Liver (tissue), 9 donors: ENCODE data around the gene LRRC7. TPM values are rescaled to one million over a fixed set of nuclear protein-coding genes. Genes with fewer than 3 reads are reported as not detected.
"Not testable (repeated sequence)": the region's sequence is repeated elsewhere in the genome, so short reads cannot be mapped to it uniquely, and the experiment has no call there.

Experiments used
- DNase-seq: peaks from one replicate; pipeline ENCODE4 v3.0.0-alpha.2; 2017; ENCODE audit warnings: low spot score
- H3K27ac ChIP-seq, 2 donors: one replicate each; pipeline ENCODE4 v1.7.0; 2013; ENCODE audit warnings: inconsistent platforms in 2 of 2, low read length in 2 of 2, control low read depth in 1 of 2, low read depth in 1 of 2, mild to moderate bottlenecking in 1 of 2
- H3K27me3 ChIP-seq, 4 donors: one replicate each; pipeline versions ENCODE4 v1.6.1 to v1.7.0; 2013; ENCODE audit warnings: low read length in 3 of 4, inconsistent platforms in 1 of 4, mild to moderate bottlenecking in 1 of 4, moderate library complexity in 1 of 4; ENCODE audit not compliant: control insufficient read depth in 4 of 4, insufficient read depth in 4 of 4
- H3K36me3 ChIP-seq, 4 donors: one replicate each; pipeline versions ENCODE4 v1.6.1 to v1.7.0; 2013; ENCODE audit warnings: low read length in 3 of 4, mild to moderate bottlenecking in 3 of 4, low read depth in 1 of 4, moderate library complexity in 1 of 4; ENCODE audit not compliant: control insufficient read depth in 4 of 4, insufficient read depth in 3 of 4
- H3K4me1 ChIP-seq, 4 donors: one replicate each; pipeline versions ENCODE4 v1.6.1 to v1.7.0; 2013; ENCODE audit warnings: low read length in 3 of 4, mild to moderate bottlenecking in 3 of 4, moderate library complexity in 1 of 4; ENCODE audit not compliant: control insufficient read depth in 4 of 4, insufficient read depth in 4 of 4
- H3K4me3 ChIP-seq, 3 donors: one replicate each; pipeline versions ENCODE4 v1.6.1 to v1.7.0; 2013; ENCODE audit warnings: low read length in 3 of 3, control low read depth in 1 of 3, low read depth in 1 of 3, mild to moderate bottlenecking in 1 of 3
- H3K9ac ChIP-seq, 2 donors: one replicate each; pipeline ENCODE4 v1.7.0; 2013; ENCODE audit warnings: low read length in 2 of 2, mild to moderate bottlenecking in 2 of 2, moderate library complexity in 2 of 2, control low read depth in 1 of 2, low read depth in 1 of 2
- H3K9me3 ChIP-seq, 4 donors: one replicate each; pipeline versions ENCODE4 v1.6.1 to v1.7.0; 2013; ENCODE audit warnings: low read length in 3 of 4; ENCODE audit not compliant: control insufficient read depth in 4 of 4
- EGR1 ChIP-seq, 2 donors: IDR thresholded peaks; 2 replicates each; pipeline ENCODE4 v1.6.1; 2016 to 2018; ENCODE audit warnings: antibody characterized with exemption in 2 of 2, low read depth in 2 of 2
- FOXA1 ChIP-seq: IDR thresholded peaks from 2 replicates; pipeline ENCODE4 v1.6.1; 2016; ENCODE audit warnings: antibody characterized with exemption
- FOXA2 ChIP-seq: IDR thresholded peaks from 2 replicates; pipeline ENCODE4 v1.6.1; 2016; ENCODE audit warnings: antibody characterized with exemption
- GABPA ChIP-seq, 2 donors: IDR thresholded peaks in 1 of 2; conservative IDR thresholded peaks in 1 of 2; 2 replicates each; pipeline ENCODE4 v1.6.1; 2016; ENCODE audit warnings: antibody characterized with exemption in 2 of 2, mild to moderate bottlenecking in 1 of 2, moderate library complexity in 1 of 2
- HNF4A ChIP-seq, 2 donors: conservative IDR thresholded peaks; 2 replicates each; pipeline ENCODE4 v1.6.1; 2016; ENCODE audit warnings: antibody characterized with exemption in 2 of 2, mild to moderate bottlenecking in 2 of 2
- HNF4G ChIP-seq: IDR thresholded peaks from 2 replicates; pipeline ENCODE4 v1.6.1; 2016; ENCODE audit warnings: antibody characterized with exemption
- JUND ChIP-seq, 2 donors: IDR thresholded peaks; 2 replicates each; pipeline ENCODE4 v1.6.1; 2016; ENCODE audit warnings: antibody characterized with exemption in 2 of 2
- NR2F2 ChIP-seq: IDR thresholded peaks from 2 replicates; pipeline ENCODE4 v1.6.1; 2016; ENCODE audit warnings: antibody characterized with exemption
- RAD21 ChIP-seq, 2 donors: IDR thresholded peaks; 2 replicates each; pipeline ENCODE4 v1.6.1; 2016; ENCODE audit warnings: antibody characterized with exemption in 2 of 2, mild to moderate bottlenecking in 2 of 2
- RXRA ChIP-seq, 2 donors: IDR thresholded peaks; 2 replicates each; pipeline ENCODE4 v1.6.1; 2017 to 2018; ENCODE audit warnings: antibody characterized with exemption in 2 of 2, mild to moderate bottlenecking in 1 of 2
- SP1 ChIP-seq: IDR thresholded peaks from 2 replicates; pipeline ENCODE4 v1.6.1; 2018; ENCODE audit warnings: antibody characterized with exemption, mild to moderate bottlenecking
- TAF1 ChIP-seq: conservative IDR thresholded peaks from 2 replicates; pipeline ENCODE4 v1.6.1; 2016; ENCODE audit warnings: antibody characterized with exemption, mild to moderate bottlenecking
- YY1 ChIP-seq: IDR thresholded peaks from 2 replicates; pipeline ENCODE4 v1.6.1; 2016; ENCODE audit warnings: antibody characterized with exemption, mild to moderate bottlenecking
- WGBS: extraction: QIAGEN DNeasy Blood & Tissue Kit; methylation state at CpG from one replicate; pipeline ENCODE4 v1.1.7; 2013; 5-methylcytosine and 5-hydroxymethylcytosine counted together
- polyA plus RNA-seq, 2 donors: library from polyadenylated mRNA; stranded (reverse) in 1 of 2; unstranded in 1 of 2; fragments of 200-250 nt in 1 of 2; fragments of >200 nt in 1 of 2; fragmentation: Nextera tagmentation in 1 of 2; extraction: Ambion mirVana in 1 of 2; gene quantifications; one replicate each; pipeline versions ENCODE4 v1.2.1 to v1.2.3, GENCODE V29; 2013 to 2015
- total RNA-seq, 2 donors: library from RNA; depleted of rRNA; stranded (reverse); fragments of >200 nt; gene quantifications; one replicate each; pipeline ENCODE4 v1.2.3, GENCODE V29; 2014
- TF ChIP-seq, protein P1 (sequence below): IDR thresholded peaks from 2 replicates; pipeline ENCODE4 v1.6.1; 2016; ENCODE audit warnings: antibody characterized with exemption
- TF ChIP-seq, protein P2 (sequence below): IDR thresholded peaks from 2 replicates; pipeline ENCODE4 v1.6.1; 2016; ENCODE audit warnings: antibody characterized with exemption
- TF ChIP-seq, protein P3 (sequence below): IDR thresholded peaks from 2 replicates; pipeline ENCODE4 v1.6.1; 2016; ENCODE audit warnings: antibody characterized with exemption, mild to moderate bottlenecking
- TF ChIP-seq, protein P4 (sequence below): IDR thresholded peaks from 2 replicates; pipeline ENCODE4 v1.6.1; 2016; ENCODE audit warnings: antibody characterized with exemption
- donor health status: healthy.
- donor health status: healthy.
- donor health status: healthy.
- donor health status: healthy.
- donor health status: healthy.

The LRRC7 gene
- total and polyA plus RNA-seq, 4 donors = 0.08 to 1.1 (median 0.67) TPM

DNA sequence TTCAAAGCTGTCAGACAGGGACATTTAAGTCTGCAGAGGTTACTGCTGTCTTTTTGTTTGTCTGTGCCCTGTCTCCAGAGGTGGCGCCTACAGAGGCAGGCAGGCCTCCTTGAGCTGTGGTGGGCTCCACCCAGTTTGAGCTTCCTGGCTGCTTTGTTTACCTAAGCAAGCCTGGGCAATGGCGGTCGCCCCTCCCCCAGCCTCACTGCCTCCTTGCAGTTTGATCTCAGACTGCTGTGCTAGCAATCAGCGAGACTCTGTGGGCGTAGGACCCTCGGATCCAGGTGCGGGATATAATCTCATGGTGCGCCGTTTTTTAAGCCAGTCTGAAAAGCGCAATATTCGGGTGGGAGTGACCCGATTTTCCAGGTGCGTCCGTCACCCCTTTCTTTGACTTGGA is 320.3 kb downstream of the LRRC7 start:
- not testable (repeated sequence) for H3K27me3 ChIP-seq, H3K9ac ChIP-seq, H3K4me3 ChIP-seq, H3K4me1 ChIP-seq, H3K27ac ChIP-seq, H3K36me3 ChIP-seq, DNase-seq
- peaks cover 0 to 11% (median 2%) of the 10 kb centered on the region in 4 donors for H3K9me3 ChIP-seq
- 83% methylated on average over 14 of the region's 14 CpGs for WGBS

DNA sequence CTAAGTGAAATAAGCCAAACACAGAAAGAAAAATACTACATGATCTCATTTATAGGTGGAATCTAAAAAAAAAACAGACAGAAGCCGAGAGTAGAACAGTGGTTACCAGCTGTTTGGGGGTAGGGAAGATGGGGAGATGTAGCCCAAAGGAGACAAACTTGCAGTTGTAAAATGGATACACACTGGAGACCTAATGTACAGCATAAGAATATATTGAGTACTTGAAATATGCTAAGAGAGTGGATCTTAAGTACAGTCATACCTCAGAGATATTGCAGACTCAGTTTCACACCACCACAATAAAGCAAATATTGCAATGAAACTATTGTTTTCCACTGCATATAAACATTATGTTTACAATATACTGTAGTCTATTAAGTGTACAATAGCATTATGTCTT is 320.9 kb downstream of the LRRC7 start:
- Histone ChIP-seq H3K36me3 (no peaks in the 10 kb centered on the region), H3K9ac (no peak overlapping the region), H3K4me1 (no peaks in the 10 kb centered on the region), H3K27ac (no peak overlapping the region), H3K9me3 (peaks cover 0 to 11% (median 2%) of the 10 kb centered on the region in 4 donors), H3K4me3 (no peak overlapping the region), H3K27me3 (no peaks in the 10 kb centered on the region)
- no peak for DNase-seq
- WGBS = 64% methylated on average over 1 of the region's 1 CpG
- TF ChIP-seq, protein P1, sequence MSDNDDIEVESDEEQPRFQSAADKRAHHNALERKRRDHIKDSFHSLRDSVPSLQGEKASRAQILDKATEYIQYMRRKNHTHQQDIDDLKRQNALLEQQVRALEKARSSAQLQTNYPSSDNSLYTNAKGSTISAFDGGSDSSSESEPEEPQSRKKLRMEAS = no peak
- TF ChIP-seq RAD21 (IDR thresholded peaks at IDR 0.05) (no peak), JUND (IDR thresholded peaks at IDR 0.05) (no peak), EGR1 (IDR thresholded peaks at IDR 0.05; ENCODE audit: low read depth in 2 of 2) (no peak), NR2F2 (no peak), GABPA (IDR thresholded peaks at IDR 0.05 in 1 of 2, conservative IDR thresholded peaks at IDR 0.05 in 1 of 2) (no peak)
- TF ChIP-seq, protein P2, sequence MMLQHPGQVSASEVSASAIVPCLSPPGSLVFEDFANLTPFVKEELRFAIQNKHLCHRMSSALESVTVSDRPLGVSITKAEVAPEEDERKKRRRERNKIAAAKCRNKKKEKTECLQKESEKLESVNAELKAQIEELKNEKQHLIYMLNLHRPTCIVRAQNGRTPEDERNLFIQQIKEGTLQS = no peak
- TF ChIP-seq, protein P3, sequence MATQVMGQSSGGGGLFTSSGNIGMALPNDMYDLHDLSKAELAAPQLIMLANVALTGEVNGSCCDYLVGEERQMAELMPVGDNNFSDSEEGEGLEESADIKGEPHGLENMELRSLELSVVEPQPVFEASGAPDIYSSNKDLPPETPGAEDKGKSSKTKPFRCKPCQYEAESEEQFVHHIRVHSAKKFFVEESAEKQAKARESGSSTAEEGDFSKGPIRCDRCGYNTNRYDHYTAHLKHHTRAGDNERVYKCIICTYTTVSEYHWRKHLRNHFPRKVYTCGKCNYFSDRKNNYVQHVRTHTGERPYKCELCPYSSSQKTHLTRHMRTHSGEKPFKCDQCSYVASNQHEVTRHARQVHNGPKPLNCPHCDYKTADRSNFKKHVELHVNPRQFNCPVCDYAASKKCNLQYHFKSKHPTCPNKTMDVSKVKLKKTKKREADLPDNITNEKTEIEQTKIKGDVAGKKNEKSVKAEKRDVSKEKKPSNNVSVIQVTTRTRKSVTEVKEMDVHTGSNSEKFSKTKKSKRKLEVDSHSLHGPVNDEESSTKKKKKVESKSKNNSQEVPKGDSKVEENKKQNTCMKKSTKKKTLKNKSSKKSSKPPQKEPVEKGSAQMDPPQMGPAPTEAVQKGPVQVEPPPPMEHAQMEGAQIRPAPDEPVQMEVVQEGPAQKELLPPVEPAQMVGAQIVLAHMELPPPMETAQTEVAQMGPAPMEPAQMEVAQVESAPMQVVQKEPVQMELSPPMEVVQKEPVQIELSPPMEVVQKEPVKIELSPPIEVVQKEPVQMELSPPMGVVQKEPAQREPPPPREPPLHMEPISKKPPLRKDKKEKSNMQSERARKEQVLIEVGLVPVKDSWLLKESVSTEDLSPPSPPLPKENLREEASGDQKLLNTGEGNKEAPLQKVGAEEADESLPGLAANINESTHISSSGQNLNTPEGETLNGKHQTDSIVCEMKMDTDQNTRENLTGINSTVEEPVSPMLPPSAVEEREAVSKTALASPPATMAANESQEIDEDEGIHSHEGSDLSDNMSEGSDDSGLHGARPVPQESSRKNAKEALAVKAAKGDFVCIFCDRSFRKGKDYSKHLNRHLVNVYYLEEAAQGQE = no peak

DNA sequence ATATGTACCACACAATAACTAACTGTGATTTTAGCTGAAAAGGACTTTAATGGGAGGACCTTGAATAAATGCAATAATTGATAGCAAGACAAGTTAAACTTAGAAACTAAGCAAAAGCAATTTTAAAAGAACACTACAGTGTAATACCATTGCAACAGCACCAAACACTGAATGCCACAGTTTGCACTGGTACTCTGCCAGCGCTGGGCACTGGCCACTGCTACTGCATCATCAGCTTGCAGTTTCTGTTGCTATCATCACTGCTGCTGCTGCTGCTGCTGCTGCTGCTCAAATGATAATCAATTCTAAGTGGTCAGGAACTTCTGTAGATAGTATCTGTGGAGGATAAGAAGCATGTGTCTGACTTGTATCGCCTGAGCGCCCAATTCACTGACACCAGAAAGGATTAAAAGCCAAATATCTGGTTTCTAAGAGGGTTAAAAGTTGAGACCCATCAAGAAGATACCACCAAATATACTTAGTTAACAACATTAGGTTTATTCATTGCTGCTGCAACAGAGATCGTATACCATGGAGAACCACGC is 330.8 kb downstream of the LRRC7 start:
- 84% methylated on average over 5 of the region's 5 CpGs for WGBS
- Histone ChIP-seq H3K4me1 (no peaks in the 10 kb centered on the region), H3K4me3 (no peak overlapping the region), H3K27me3 (no peaks in the 10 kb centered on the region), H3K9me3 (no peaks in the 10 kb centered on the region), H3K27ac (no peak overlapping the region), H3K36me3 (no peaks in the 10 kb centered on the region), H3K9ac (no peak overlapping the region)
- no peak for DNase-seq
- TF ChIP-seq HNF4G = no peak
- TF ChIP-seq HNF4A (conservative IDR thresholded peaks at IDR 0.05) = no peak
- TF ChIP-seq RAD21 (IDR thresholded peaks at IDR 0.05) = no peak
- TF ChIP-seq, protein P2 = no peak
- no peak for TF ChIP-seq FOXA2
- no peak for TF ChIP-seq JUND (IDR thresholded peaks at IDR 0.05)
- no peak for TF ChIP-seq GABPA (IDR thresholded peaks at IDR 0.05 in 1 of 2, conservative IDR thresholded peaks at IDR 0.05 in 1 of 2)
- TF ChIP-seq, protein P3 = no peak
- TF ChIP-seq RXRA (IDR thresholded peaks at IDR 0.05) = no peak
- TF ChIP-seq NR2F2 = no peak
- TF ChIP-seq, protein P4, sequence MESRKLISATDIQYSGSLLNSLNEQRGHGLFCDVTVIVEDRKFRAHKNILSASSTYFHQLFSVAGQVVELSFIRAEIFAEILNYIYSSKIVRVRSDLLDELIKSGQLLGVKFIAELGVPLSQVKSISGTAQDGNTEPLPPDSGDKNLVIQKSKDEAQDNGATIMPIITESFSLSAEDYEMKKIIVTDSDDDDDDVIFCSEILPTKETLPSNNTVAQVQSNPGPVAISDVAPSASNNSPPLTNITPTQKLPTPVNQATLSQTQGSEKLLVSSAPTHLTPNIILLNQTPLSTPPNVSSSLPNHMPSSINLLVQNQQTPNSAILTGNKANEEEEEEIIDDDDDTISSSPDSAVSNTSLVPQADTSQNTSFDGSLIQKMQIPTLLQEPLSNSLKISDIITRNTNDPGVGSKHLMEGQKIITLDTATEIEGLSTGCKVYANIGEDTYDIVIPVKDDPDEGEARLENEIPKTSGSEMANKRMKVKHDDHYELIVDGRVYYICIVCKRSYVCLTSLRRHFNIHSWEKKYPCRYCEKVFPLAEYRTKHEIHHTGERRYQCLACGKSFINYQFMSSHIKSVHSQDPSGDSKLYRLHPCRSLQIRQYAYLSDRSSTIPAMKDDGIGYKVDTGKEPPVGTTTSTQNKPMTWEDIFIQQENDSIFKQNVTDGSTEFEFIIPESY = no peak
- TF ChIP-seq TAF1 = no peak
- no peak for TF ChIP-seq FOXA1
- TF ChIP-seq SP1 = no peak
- TF ChIP-seq EGR1 (IDR thresholded peaks at IDR 0.05; ENCODE audit: low read depth in 2 of 2) = no peak
- TF ChIP-seq, protein P1 = no peak
- no peak for TF ChIP-seq YY1
